GM12873 (cell line): ENCODE data around the gene CEMIP.

Source experiments
- CTCF ChIP-seq: IDR thresholded peaks from 2 replicates; pipeline ENCODE4 v1.5.1; 2012; ENCODE audit warnings: low read depth, mild to moderate bottlenecking, moderate library complexity, low read length, control low read depth; ENCODE audit not compliant: insufficient read depth; ENCODE audit errors: missing control alignments

The CEMIP gene

GRCh38 chr15:80758130-80758745 lies 20.9 kb upstream of the CEMIP start:
- TF ChIP-seq CTCF, result no peak

- TF ChIP-seq CTCF, result no peak
Observed at GRCh38 chr15:80760960-80761359, 18.2 kb upstream of the CEMIP start.

GRCh38 chr15:80761754-80762153 lies 17.4 kb upstream of the CEMIP start:
- TF ChIP-seq CTCF, result no peak

GRCh38 chr15:80764535-80764934 lies 14.6 kb upstream of the CEMIP start:
- no peak for TF ChIP-seq CTCF

DNA sequence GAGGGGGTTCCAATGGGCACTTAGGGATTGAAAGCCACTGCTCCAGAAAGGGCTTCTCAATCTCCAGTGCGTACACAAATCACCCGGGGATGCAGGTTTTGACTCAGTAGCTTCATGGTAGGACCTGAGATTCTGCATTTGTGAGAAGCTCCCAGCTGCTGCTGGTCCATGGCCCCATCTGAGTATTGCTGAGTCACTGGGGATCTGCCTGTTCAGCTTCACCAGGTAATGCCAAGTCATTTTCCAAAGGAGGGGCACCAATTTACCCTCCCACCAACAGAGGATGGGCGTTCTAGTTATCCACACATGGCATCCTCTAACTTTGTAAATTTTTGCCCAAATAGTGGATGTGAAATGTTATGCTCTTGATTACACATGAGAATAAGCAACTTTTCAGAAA lies 12.9 kb upstream of the CEMIP start:
- no peak for TF ChIP-seq CTCF

- TF ChIP-seq CTCF, result no peak
Observed at GRCh38 chr15:80768158-80768557, 11.0 kb upstream of the CEMIP start.

GRCh38 chr15:80769153-80769828 lies 9.9 kb upstream of the CEMIP start:
- no peak for TF ChIP-seq CTCF
